Progenitor cell of endocrine pancreas (in vitro differentiated cells): ENCODE measurements around the gene TSSK6. TPM values are rescaled to one million over a fixed set of nuclear protein-coding genes. Genes with fewer than 3 reads are reported as not detected.

Experiments used
- DNase-seq: peaks from one replicate; pipeline ENCODE4 v3.0.0; 2021; ENCODE audit warnings: low spot score; ENCODE audit not compliant: unreplicated experiment
- H3K27ac Mint-ChIP-seq: 2 replicates; pipeline ENCODE4 v1.8.0; 2021; ENCODE audit warnings: mild to moderate bottlenecking, moderate library complexity, mixed read lengths
- H3K27me3 Mint-ChIP-seq: 2 replicates; pipeline ENCODE4 v1.8.0; 2021; ENCODE audit warnings: mixed read lengths
- H3K36me3 Mint-ChIP-seq: 2 replicates; pipeline ENCODE4 v1.8.0; 2022; ENCODE audit warnings: mixed read lengths; ENCODE audit not compliant: insufficient read depth
- H3K4me1 Mint-ChIP-seq: 2 replicates; pipeline ENCODE4 v1.8.0; 2021; ENCODE audit warnings: low read depth, mixed read lengths
- H3K4me3 Mint-ChIP-seq: 2 replicates; pipeline ENCODE4 v1.8.0; 2021; ENCODE audit warnings: low read depth, mild to moderate bottlenecking, moderate library complexity, mixed read lengths
- H3K9me3 Mint-ChIP-seq: 2 replicates; pipeline ENCODE4 v1.8.0; 2021; ENCODE audit warnings: low read depth, mixed read lengths
- CTCF ChIP-seq: fragments of 200-600 bp; sonication (generic); IDR thresholded peaks from one replicate; pipeline ENCODE4 v1.5.0; 2021; ENCODE audit warnings: antibody characterized with exemption, mild to moderate bottlenecking; ENCODE audit not compliant: unreplicated experiment
- total RNA-seq: library from RNA; stranded (reverse); gene quantifications from 2 replicates; pipeline ENCODE4 v1.2.1, GENCODE V29; 2021

TSSK6 gene
- total RNA-seq, 1 donor from 2014 or later = 3.3 TPM

DNA sequence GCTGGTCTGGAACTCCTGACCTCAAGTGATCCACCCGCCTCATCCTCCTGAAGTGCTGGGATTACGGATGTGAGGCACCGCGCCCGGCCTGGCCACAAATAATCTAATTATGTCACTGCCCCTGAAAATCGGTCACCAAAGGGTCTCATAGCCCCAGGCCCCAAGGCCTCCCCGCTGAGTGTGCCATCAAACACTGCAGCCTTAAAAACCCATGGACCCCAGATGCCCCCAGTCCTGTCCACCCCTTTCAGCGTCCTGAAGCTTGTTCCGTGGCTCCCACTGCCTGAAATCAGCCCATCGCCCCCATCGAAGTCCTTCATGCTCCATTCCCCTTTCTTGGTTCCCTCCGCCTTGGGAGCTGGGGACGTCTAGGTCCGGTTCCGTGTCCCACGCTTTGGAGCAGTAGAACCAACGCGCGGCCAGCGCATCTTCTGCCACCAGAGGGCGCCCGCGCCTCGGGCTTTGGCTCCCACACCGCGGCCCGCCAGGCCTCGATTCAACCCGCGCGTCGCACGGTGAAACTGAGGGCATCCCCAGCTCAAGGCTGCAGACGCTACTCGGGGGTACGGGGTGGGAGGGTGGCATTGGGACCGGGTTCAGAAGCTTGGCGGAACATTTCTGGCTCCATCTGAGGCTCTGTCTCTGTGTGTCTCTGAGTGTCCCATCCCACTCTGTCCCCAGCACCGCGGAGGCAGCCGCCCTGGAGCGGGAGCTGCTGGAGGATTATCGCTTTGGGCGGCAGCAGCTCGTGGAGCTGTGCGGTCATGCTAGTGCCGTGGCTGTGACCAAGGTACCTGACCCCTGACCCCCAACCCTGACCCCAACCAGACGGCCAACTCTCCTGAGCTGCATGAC is 16.8 kb upstream of the TSSK6 start:
- Mint-ChIP-seq H3K4me1 (no peaks in the 10 kb centered on the region), H3K27ac (no peak overlapping the region), H3K4me3 (no peak overlapping the region), H3K27me3 (peaks cover 10% of the 10 kb centered on the region), H3K36me3 (peaks cover 6% of the 10 kb centered on the region), H3K9me3 (no peaks in the 10 kb centered on the region)
- peak; percentile 76 for DNase-seq
- peak; percentile 95 for TF ChIP-seq CTCF

DNA sequence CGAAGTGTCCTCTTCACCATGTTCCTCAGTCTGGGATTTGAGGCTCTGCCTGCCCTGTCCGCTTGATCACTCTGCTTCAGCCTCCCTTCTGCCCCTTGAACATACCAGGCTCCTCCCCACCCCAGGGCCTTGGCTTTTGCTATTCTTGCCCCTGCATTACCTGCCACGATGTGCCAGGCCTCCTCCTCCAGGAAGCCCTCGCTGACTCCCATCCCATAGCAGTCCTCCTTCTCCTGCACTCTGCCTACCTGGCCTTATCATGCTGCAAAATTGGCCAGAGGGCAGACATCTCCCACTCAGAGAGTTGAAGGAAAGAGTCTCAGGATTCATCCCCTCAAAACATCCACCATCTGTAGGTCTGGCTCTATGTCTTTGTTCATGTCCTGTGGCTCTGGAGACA is 15.5 kb upstream of the TSSK6 start:
- Mint-ChIP-seq H3K9me3 (no peaks in the 10 kb centered on the region), H3K27me3 (peaks cover 7% of the 10 kb centered on the region), H3K4me3 (no peak overlapping the region), H3K27ac (no peak overlapping the region), H3K4me1 (no peaks in the 10 kb centered on the region), H3K36me3 (peaks cover 5% of the 10 kb centered on the region)
- no peak for DNase-seq
- no peak for TF ChIP-seq CTCF

GRCh38 chr19:19530423-19530804 is 15.1 kb upstream of the TSSK6 start:
- H3K4me3 Mint-ChIP-seq = no peak overlapping the region
- no peaks in the 10 kb centered on the region for H3K4me1 Mint-ChIP-seq
- DNase-seq = no peak
- peaks cover 5% of the 10 kb centered on the region for H3K36me3 Mint-ChIP-seq
- peaks cover 7% of the 10 kb centered on the region for H3K27me3 Mint-ChIP-seq
- no peak for TF ChIP-seq CTCF
- no peak overlapping the region for H3K27ac Mint-ChIP-seq
- no peaks in the 10 kb centered on the region for H3K9me3 Mint-ChIP-seq

- DNase-seq = no peak
- Mint-ChIP-seq H3K4me1 (no peaks in the 10 kb centered on the region), H3K36me3 (peaks cover 5% of the 10 kb centered on the region), H3K27me3 (peaks cover 7% of the 10 kb centered on the region), H3K9me3 (no peaks in the 10 kb centered on the region), H3K27ac (no peak overlapping the region), H3K4me3 (no peak overlapping the region)
- TF ChIP-seq CTCF = no peak
These were observed 14.6 kb upstream of the TSSK6 start for GRCh38 chr19:19529783-19530422.

DNA sequence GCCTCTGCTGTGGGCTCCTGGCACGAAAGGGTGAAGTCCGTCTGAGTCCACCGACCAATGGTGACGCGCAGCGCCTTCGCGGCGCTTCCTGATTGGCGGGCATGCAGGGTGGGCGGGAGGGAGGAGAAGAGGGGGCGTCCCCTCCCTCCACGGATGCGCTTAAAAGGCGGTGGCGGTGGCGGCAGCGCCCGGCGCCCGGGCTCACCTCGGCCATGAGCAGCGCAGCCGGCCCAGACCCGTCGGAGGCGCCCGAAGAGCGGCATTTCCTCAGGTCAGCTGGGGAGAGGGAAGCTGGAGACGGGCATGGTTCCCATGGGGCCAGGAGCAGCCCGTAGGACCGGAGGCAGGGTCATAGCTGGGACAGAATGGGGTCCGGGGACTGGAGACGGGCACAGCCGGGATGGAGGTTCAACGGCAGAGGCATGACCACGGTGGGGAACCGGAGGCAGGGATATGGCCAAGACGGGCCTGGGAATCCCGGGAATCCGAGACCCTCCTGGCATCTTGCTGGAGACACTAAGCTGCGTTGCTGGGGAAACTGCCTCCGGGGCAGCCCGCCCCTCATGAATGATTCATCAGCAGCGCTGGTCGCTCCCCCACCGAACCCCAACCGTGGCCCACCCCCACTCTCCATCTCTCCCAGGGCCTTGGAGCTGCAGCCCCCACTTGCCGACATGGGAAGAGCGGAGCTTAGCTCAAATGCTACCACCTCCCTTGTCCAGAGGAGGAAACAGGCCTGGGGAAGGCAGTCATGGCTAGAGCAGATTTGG is 13.6 kb upstream of the TSSK6 start, which contains the start of gene YJEFN3:
TSS of gene YJEFN3 (plus strand) at position 191 of the 770 bp plus-strand sequence. CDS start at position 213, 22 bp downstream.
- TF ChIP-seq CTCF = no peak
- Mint-ChIP-seq H3K9me3 (no peaks in the 10 kb centered on the region), H3K36me3 (peaks cover 3% of the 10 kb centered on the region), H3K27ac (no peak within 1 kb of the TSS), H3K4me1 (no peaks in the 10 kb centered on the region), H3K27me3 (peaks cover 2% of the 10 kb centered on the region), H3K4me3 (no peak within 1 kb of the TSS)
- DNase-seq = no peak
